ENCODE results near the gene MCM10. TPM values are rescaled to one million over a fixed set of nuclear protein-coding genes. Genes with fewer than 3 reads are reported as not detected.

The MCM10 gene
- total RNA-seq, 1 experiment from 2014 or later = 14.3 TPM

DNA sequence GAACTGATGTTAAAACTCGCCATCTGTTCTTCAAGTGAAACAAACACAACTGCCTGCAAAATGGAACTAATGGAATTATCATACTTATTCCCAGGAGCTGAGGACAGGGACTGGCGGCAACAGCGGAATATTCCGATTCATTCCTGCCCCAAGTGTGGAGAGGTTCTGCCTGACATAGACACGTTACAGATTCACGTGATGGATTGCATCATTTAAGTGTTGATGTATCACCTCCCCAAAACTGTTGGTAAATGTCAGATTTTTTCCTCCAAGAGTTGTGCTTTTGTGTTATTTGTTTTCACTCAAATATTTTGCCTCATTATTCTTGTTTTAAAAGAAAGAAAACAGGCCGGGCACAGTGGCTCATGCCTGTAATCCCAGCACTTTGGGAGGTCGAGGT is 24.7 kb upstream of the MCM10 start:
- Histone ChIP-seq H3K9ac (ENCODE audit: low read length) (no peak overlapping the region), H4K20me1 (ENCODE audit: low read length) (no peaks in the 10 kb centered on the region), H3K9me3 (ENCODE audit: low read length) (no peaks in the 10 kb centered on the region), H3K4me1 (ENCODE audit: insufficient read depth, low read length) (no peaks in the 10 kb centered on the region), H3K27ac (ENCODE audit: low read length) (no peak overlapping the region), H2AFZ (ENCODE audit: low read length) (no peak overlapping the region), H3F3A (ENCODE audit: low read length, unreplicated experiment) (no peaks in the 10 kb centered on the region), H3K9me2 (replicated peaks; ENCODE audit: low read length) (no peaks in the 10 kb centered on the region), H3K79me2 (ENCODE audit: low read length) (no peaks in the 10 kb centered on the region), H3K4me3 (ENCODE audit: low read length) (no peak overlapping the region), H3K27me3 (ENCODE audit: low read length) (no peaks in the 10 kb centered on the region), H3K4me2 (ENCODE audit: low read length) (no peak overlapping the region), H3K36me3 (ENCODE audit: low read depth, low read length) (no peaks in the 10 kb centered on the region)
- intact Hi-C loops (cut with micrococcal nuclease) = no loop called here
- ATAC-seq (no peak), DNase-seq (no peak)
- CTCF ChIA-PET = no interaction called here
- no TSS peak for BruUV-seq (replicated peaks)
- TF ChIP-seq, protein P1, sequence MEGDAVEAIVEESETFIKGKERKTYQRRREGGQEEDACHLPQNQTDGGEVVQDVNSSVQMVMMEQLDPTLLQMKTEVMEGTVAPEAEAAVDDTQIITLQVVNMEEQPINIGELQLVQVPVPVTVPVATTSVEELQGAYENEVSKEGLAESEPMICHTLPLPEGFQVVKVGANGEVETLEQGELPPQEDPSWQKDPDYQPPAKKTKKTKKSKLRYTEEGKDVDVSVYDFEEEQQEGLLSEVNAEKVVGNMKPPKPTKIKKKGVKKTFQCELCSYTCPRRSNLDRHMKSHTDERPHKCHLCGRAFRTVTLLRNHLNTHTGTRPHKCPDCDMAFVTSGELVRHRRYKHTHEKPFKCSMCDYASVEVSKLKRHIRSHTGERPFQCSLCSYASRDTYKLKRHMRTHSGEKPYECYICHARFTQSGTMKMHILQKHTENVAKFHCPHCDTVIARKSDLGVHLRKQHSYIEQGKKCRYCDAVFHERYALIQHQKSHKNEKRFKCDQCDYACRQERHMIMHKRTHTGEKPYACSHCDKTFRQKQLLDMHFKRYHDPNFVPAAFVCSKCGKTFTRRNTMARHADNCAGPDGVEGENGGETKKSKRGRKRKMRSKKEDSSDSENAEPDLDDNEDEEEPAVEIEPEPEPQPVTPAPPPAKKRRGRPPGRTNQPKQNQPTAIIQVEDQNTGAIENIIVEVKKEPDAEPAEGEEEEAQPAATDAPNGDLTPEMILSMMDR (conservative IDR thresholded peaks at IDR 0.05; ENCODE audit: low read depth, low read length) = no peak
- TF ChIP-seq EZH2phosphoT487 (IDR thresholded peaks at IDR 0.05; ENCODE audit: borderline replicate concordance, low read length) (no peak), EZH2 (IDR thresholded peaks at IDR 0.05; ENCODE audit: low read length, unreplicated experiment) (no peak)
- POLR2A ChIA-PET (ENCODE audit: unreplicated experiment) = no interaction called here

- H2AFZ ChIP-seq (ENCODE audit: low read length) = no peak overlapping the region
- H3K79me2 ChIP-seq (ENCODE audit: low read length) = no peaks in the 10 kb centered on the region
- H3K4me2 ChIP-seq (ENCODE audit: low read length) = no peak overlapping the region
- H4K20me1 ChIP-seq (ENCODE audit: low read length) = no peaks in the 10 kb centered on the region
- no peak overlapping the region for H3K9ac ChIP-seq (ENCODE audit: low read length)
- ChIA-PET POLR2A (ENCODE audit: unreplicated experiment) (no interaction called here), CTCF (no interaction called here)
- no peaks in the 10 kb centered on the region for H3K9me3 ChIP-seq (ENCODE audit: low read length)
- H3K27me3 ChIP-seq (ENCODE audit: low read length) = no peaks in the 10 kb centered on the region
- no peak overlapping the region for H3K27ac ChIP-seq (ENCODE audit: low read length)
- no peak for ATAC-seq
- intact Hi-C loops (cut with micrococcal nuclease) = no loop called here
- no peaks in the 10 kb centered on the region for H3F3A ChIP-seq (ENCODE audit: low read length, unreplicated experiment)
- no peaks in the 10 kb centered on the region for H3K36me3 ChIP-seq (ENCODE audit: low read depth, low read length)
- TF ChIP-seq EZH2 (IDR thresholded peaks at IDR 0.05; ENCODE audit: low read length, unreplicated experiment) = no peak
- TF ChIP-seq, protein P1 (conservative IDR thresholded peaks at IDR 0.05; ENCODE audit: low read depth, low read length) = no peak
- no peak for TF ChIP-seq EZH2phosphoT487 (IDR thresholded peaks at IDR 0.05; ENCODE audit: borderline replicate concordance, low read length)
- H3K9me2 ChIP-seq (replicated peaks; ENCODE audit: low read length) = no peaks in the 10 kb centered on the region
- no TSS peak for BruUV-seq (replicated peaks)
- H3K4me3 ChIP-seq (ENCODE audit: low read length) = no peak overlapping the region
- no peaks in the 10 kb centered on the region for H3K4me1 ChIP-seq (ENCODE audit: insufficient read depth, low read length)
- no peak for DNase-seq
Measured at GRCh38 chr10:13139150-13139549, 22.2 kb upstream of the MCM10 start.

GRCh38 chr10:13139676-13140075 is 21.7 kb upstream of the MCM10 start:
- CTCF ChIA-PET = no interaction called here

More at GRCh38 chr10:13139676-13140075, 21.7 kb upstream of the MCM10 start:
- DNase-seq (no peak), ATAC-seq (no peak)
- H3K9me3 ChIP-seq (ENCODE audit: low read length) = no peaks in the 10 kb centered on the region
- H3K27ac ChIP-seq (ENCODE audit: low read length) = no peak overlapping the region
- POLR2A ChIA-PET (ENCODE audit: unreplicated experiment) = no interaction called here
- H4K20me1 ChIP-seq (ENCODE audit: low read length) = no peaks in the 10 kb centered on the region
- no peaks in the 10 kb centered on the region for H3K4me1 ChIP-seq (ENCODE audit: insufficient read depth, low read length)
- H3K9me2 ChIP-seq (replicated peaks; ENCODE audit: low read length) = no peaks in the 10 kb centered on the region
- no peaks in the 10 kb centered on the region for H3K27me3 ChIP-seq (ENCODE audit: low read length)
- H3K9ac ChIP-seq (ENCODE audit: low read length) = no peak overlapping the region
- no peaks in the 10 kb centered on the region for H3K79me2 ChIP-seq (ENCODE audit: low read length)
- H3K36me3 ChIP-seq (ENCODE audit: low read depth, low read length) = no peaks in the 10 kb centered on the region
- H3F3A ChIP-seq (ENCODE audit: low read length, unreplicated experiment) = no peaks in the 10 kb centered on the region
- no peak overlapping the region for H3K4me2 ChIP-seq (ENCODE audit: low read length)
- intact Hi-C loops (cut with micrococcal nuclease) = no loop called here
- BruUV-seq (replicated peaks) = no TSS peak
- no peak overlapping the region for H3K4me3 ChIP-seq (ENCODE audit: low read length)
- TF ChIP-seq EZH2 (IDR thresholded peaks at IDR 0.05; ENCODE audit: low read length, unreplicated experiment) (no peak), EZH2phosphoT487 (IDR thresholded peaks at IDR 0.05; ENCODE audit: borderline replicate concordance, low read length) (no peak)
- TF ChIP-seq, protein P1 (conservative IDR thresholded peaks at IDR 0.05; ENCODE audit: low read depth, low read length) = no peak
- no peak overlapping the region for H2AFZ ChIP-seq (ENCODE audit: low read length)

Data from PC-3 (cell line).